IMR-90 (cell line): ENCODE results near the gene GLI1. TPM values are rescaled to one million over a fixed set of nuclear protein-coding genes. Genes with fewer than 3 reads are reported as not detected.

ENCODE experiments used
- ATAC-seq: fragments of 200-7000 bp; cut with Tn5 transposase; 2 replicates; pipeline ENCODE4 v1.9.1; 2020; ENCODE audit warnings: low read depth, mild to moderate bottlenecking, moderate library complexity
- BruUV-seq: library from RNA; stranded (reverse); fragments of 400-500 nt; replicated peaks from 2 replicates; lab custom pipeline; 2021; lab: Mats Ljungman, UMichigan
- CTCF ChIA-PET: fragments of 300-600 bp; formaldehyde crosslinking; extraction: SDS; loops from one replicate; lab custom pipeline; 2021; ENCODE audit warnings: antibody characterized with exemption; lab: Yijun Ruan, JAX
- POLR2A ChIA-PET: fragments of 300-600 bp; sonication (Branson Sonifier 250); formaldehyde crosslinking; loops from one replicate; lab custom pipeline; 2022; ENCODE audit warnings: antibody characterized with exemption; ENCODE audit not compliant: unreplicated experiment; lab: Charles Lee
- DNase-seq: peaks from one replicate; pipeline ENCODE4 v3.0.0; 2013
- H2AFZ ChIP-seq: replicated peaks from 2 replicates; pipeline ENCODE3; 2013; ENCODE audit warnings: low read length, mild to moderate bottlenecking; ENCODE audit not compliant: poor library complexity
- H2AK5ac ChIP-seq: 2 replicates; pipeline ENCODE4 v1.6.1; 2013; ENCODE audit warnings: low read depth, low read length, inconsistent platforms
- H2AK9ac ChIP-seq: replicated peaks from 2 replicates; pipeline ENCODE3; 2013; ENCODE audit warnings: mild to moderate bottlenecking, low read depth, low read length, moderate library complexity; ENCODE audit not compliant: poor library complexity
- H2BK120ac ChIP-seq: 2 replicates; pipeline ENCODE4 v1.6.1; 2013; ENCODE audit warnings: low read depth, low read length, inconsistent platforms
- H2BK15ac ChIP-seq: 3 replicates; pipeline ENCODE4 v1.6.1; 2013; ENCODE audit warnings: low read depth, low read length, inconsistent platforms
- H2BK20ac ChIP-seq: 2 replicates; pipeline ENCODE4 v1.6.1; 2013; ENCODE audit warnings: low read depth, mild to moderate bottlenecking, inconsistent platforms, low read length, moderate library complexity
- H2BK5ac ChIP-seq: 2 replicates; pipeline ENCODE4 v1.6.1; 2013; ENCODE audit warnings: mild to moderate bottlenecking, low read depth, low read length, inconsistent platforms; ENCODE audit not compliant: poor library complexity, severe bottlenecking
- H3K14ac ChIP-seq: replicated peaks from 2 replicates; pipeline ENCODE4 v1.6.1; 2013; ENCODE audit warnings: low read depth, low read length, inconsistent platforms
- H3K18ac ChIP-seq: 2 replicates; pipeline ENCODE4 v1.6.1; 2013; ENCODE audit warnings: low read depth, low read length, control low read depth
- H3K23ac ChIP-seq: 2 replicates; pipeline ENCODE4 v1.6.1; 2013; ENCODE audit warnings: low read depth, low read length, inconsistent platforms
- H3K27ac ChIP-seq: 2 replicates; pipeline ENCODE4 v1.5.1; 2013; ENCODE audit warnings: mild to moderate bottlenecking, control low read depth, low read length; ENCODE audit not compliant: insufficient read depth
- H3K27me3 ChIP-seq: 2 replicates; pipeline ENCODE4 v1.6.1; 2013; ENCODE audit warnings: low read length; ENCODE audit not compliant: control insufficient read depth, insufficient read depth
- H3K36me3 ChIP-seq: 2 replicates; pipeline ENCODE4 v1.6.1; 2013; ENCODE audit warnings: low read length, mixed read lengths; ENCODE audit not compliant: control insufficient read depth, insufficient read depth
- H3K4ac ChIP-seq: 2 replicates; pipeline ENCODE4 v1.6.1; 2013; ENCODE audit warnings: low read depth, low read length, inconsistent platforms
- H3K4me1 ChIP-seq: 2 replicates; pipeline ENCODE4 v1.6.1; 2013; ENCODE audit warnings: low read length, mixed read lengths; ENCODE audit not compliant: control insufficient read depth, insufficient read depth
- H3K4me2 ChIP-seq: 2 replicates; pipeline ENCODE4 v1.6.1; 2013; ENCODE audit warnings: low read depth, mild to moderate bottlenecking, control low read depth, low read length, moderate library complexity
- H3K4me3 ChIP-seq: 2 replicates; pipeline ENCODE4 v1.5.1; 2013; ENCODE audit warnings: low read depth, mild to moderate bottlenecking, control low read depth, low read length, moderate library complexity; ENCODE audit not compliant: insufficient read depth
- H3K56ac ChIP-seq: 2 replicates; pipeline ENCODE4 v1.6.1; 2013; ENCODE audit warnings: low read length, inconsistent platforms; ENCODE audit not compliant: insufficient read depth; ENCODE audit errors: extremely low read depth
- H3K79me1 ChIP-seq, 2 experiments: 2 replicates each; pipeline ENCODE4 v1.6.1; 2013; ENCODE audit warnings: low read length in 2 of 2, inconsistent platforms in 1 of 2, low read depth in 1 of 2
- H3K9ac ChIP-seq: 2 replicates; pipeline ENCODE4 v1.6.1; 2013; ENCODE audit warnings: low read depth, low read length, control low read depth
- H3K9me1 ChIP-seq: 2 replicates; pipeline ENCODE4 v1.6.1; 2013; ENCODE audit warnings: low read length, inconsistent platforms; ENCODE audit not compliant: insufficient read depth
- H3K9me3 ChIP-seq: 2 replicates; pipeline ENCODE4 v1.6.1; 2013; ENCODE audit warnings: low read length; ENCODE audit not compliant: control insufficient read depth, insufficient read depth
- H4K20me1 ChIP-seq: 2 replicates; pipeline ENCODE4 v1.6.1; 2013; ENCODE audit warnings: low read length, inconsistent platforms; ENCODE audit not compliant: insufficient read depth
- H4K5ac ChIP-seq: 2 replicates; pipeline ENCODE4 v1.6.1; 2013; ENCODE audit warnings: mild to moderate bottlenecking, low read depth, low read length, control low read depth
- H4K8ac ChIP-seq, 2 experiments: 2 replicates each; pipeline ENCODE4 v1.6.1; 2013; ENCODE audit warnings: low read depth in 2 of 2, low read length in 2 of 2, control low read depth in 1 of 2, inconsistent platforms in 1 of 2
- H4K91ac ChIP-seq: 2 replicates; pipeline ENCODE4 v1.6.1; 2013; ENCODE audit warnings: low read depth, low read length, inconsistent platforms; ENCODE audit not compliant: insufficient read depth
- BHLHE40 ChIP-seq: fragments of 150-350 bp; IDR thresholded peaks from 2 replicates; pipeline ENCODE4 v1.6.1; 2016; ENCODE audit warnings: mild to moderate bottlenecking, low read depth, low read length
- CEBPB ChIP-seq: IDR thresholded peaks from 2 replicates; pipeline ENCODE4 v1.6.1; 2012; ENCODE audit warnings: low read depth, low read length, improper control_type of control experiment
- CHD1 ChIP-seq: IDR thresholded peaks from 2 replicates; pipeline ENCODE4 v1.6.1; 2012; ENCODE audit warnings: low read depth, low read length, improper control_type of control experiment
- FOS ChIP-seq: fragments of 150-350 bp; IDR thresholded peaks from 2 replicates; pipeline ENCODE4 v1.6.1; 2016; ENCODE audit warnings: low read depth, low read length
- MAFK ChIP-seq: IDR thresholded peaks from 2 replicates; pipeline ENCODE4 v1.6.1; 2012; ENCODE audit warnings: low read depth, low read length, improper control_type of control experiment
- MAZ ChIP-seq: IDR thresholded peaks from 2 replicates; pipeline ENCODE4 v1.6.1; 2012; ENCODE audit warnings: low read depth, mild to moderate bottlenecking, low read length, improper control_type of control experiment, moderate library complexity, borderline replicate concordance
- MXI1 ChIP-seq: IDR thresholded peaks from 2 replicates; pipeline ENCODE4 v1.6.1; 2012; ENCODE audit warnings: low read depth, mild to moderate bottlenecking, low read length, moderate library complexity, borderline replicate concordance
- NFE2L2 ChIP-seq: fragments of 150-350 bp; IDR thresholded peaks from 2 replicates; pipeline ENCODE4 v1.6.1; 2016; ENCODE audit warnings: low read depth, mild to moderate bottlenecking, low read length
- POLR2A ChIP-seq: IDR thresholded peaks from 2 replicates; pipeline ENCODE4 v1.6.1; 2012; ENCODE audit warnings: mild to moderate bottlenecking, low read depth, low read length
- RAD21 ChIP-seq: IDR thresholded peaks from 2 replicates; pipeline ENCODE4 v1.6.1; 2012; ENCODE audit warnings: low read length, improper control_type of control experiment
- RCOR1 ChIP-seq: IDR thresholded peaks from 2 replicates; pipeline ENCODE4 v1.6.1; 2012; ENCODE audit warnings: mild to moderate bottlenecking, low read length, improper control_type of control experiment; ENCODE audit not compliant: insufficient replicate concordance
- RFX5 ChIP-seq: IDR thresholded peaks from 2 replicates; pipeline ENCODE4 v1.8.0; 2012; ENCODE audit warnings: low read depth, mild to moderate bottlenecking, low read length, moderate library complexity
- SMC3 ChIP-seq: fragments of 150-350 bp; IDR thresholded peaks from 2 replicates; pipeline ENCODE4 v1.6.1; 2016; ENCODE audit warnings: low read depth, mild to moderate bottlenecking, antibody characterized with exemption, low read length, moderate library complexity
- USF2 ChIP-seq: fragments of 150-350 bp; IDR thresholded peaks from 2 replicates; pipeline ENCODE4 v1.6.1; 2017; ENCODE audit warnings: mild to moderate bottlenecking, antibody characterized with exemption, low read length, low read depth
- WGBS, 2 experiments: methylation state at CpG; one replicate each; pipeline versions ENCODE4 v1.1.5 to v1.1.7; 2013; ENCODE audit warnings: missing lambda C conversion rate in 2 of 2; ENCODE audit not compliant: insufficient read length in 1 of 2; ENCODE audit errors: extremely low coverage in 2 of 2; 5-methylcytosine and 5-hydroxymethylcytosine counted together
- dilution Hi-C: fragments of 300-500 bp; cut with HindIII; formaldehyde crosslinking; loops from one replicate; pipeline ENCODE4 v1.14.3; 2018; ENCODE audit warnings: low sequenced_read_pairs; ENCODE audit not compliant: unreplicated experiment
- in situ Hi-C: fragments of 300-500 bp; cut with MboI; formaldehyde crosslinking; loops from 3 replicates; pipeline ENCODE4 v1.14.3; 2019; ENCODE audit warnings: low sequenced_read_pairs, inconsistent platforms, mixed read lengths
- intact Hi-C: fragments of 100-400 bp; cut with micrococcal nuclease; formaldehyde crosslinking; loops from 2 replicates; pipeline ENCODE4 v1.10.0; 2022
- polyA plus RNA-seq, 3 experiments: library from polyadenylated mRNA; depleted of rRNA; stranded (reverse); fragments of >200 nt; gene quantifications; 2 replicates each; pipeline ENCODE4 v1.2.3, GENCODE V29; 2012; ENCODE audit warnings: low replicate concordance in 1 of 3
- total RNA-seq: library from RNA; depleted of rRNA; stranded (reverse); fragments of >200 nt; gene quantifications from 2 replicates; pipeline ENCODE4 v1.2.3, GENCODE V29; 2012
- TF ChIP-seq, protein P1 (sequence below): fragments of 150-350 bp; IDR thresholded peaks from 2 replicates; pipeline ENCODE4 v1.6.1; 2016; ENCODE audit warnings: low read depth, mild to moderate bottlenecking, low read length, moderate library complexity, borderline replicate concordance
- TF ChIP-seq, protein P2 (sequence below): conservative IDR thresholded peaks from 2 replicates; pipeline ENCODE4 v1.5.1; 2012; ENCODE audit warnings: mild to moderate bottlenecking, low read depth, low read length, improper control_type of control experiment

Gene GLI1
- total and polyA plus RNA-seq, 2 of the 4 experiments (the other 2 are of a cell fraction): 1.3 to 3.8 TPM

- Histone ChIP-seq H4K5ac (no peak overlapping the region), H2AK5ac (no peak overlapping the region), H2BK20ac (no peak overlapping the region), H3K4me2 (no peak overlapping the region), H3K9me3 (no peaks in the 10 kb centered on the region), H3K36me3 (no peaks in the 10 kb centered on the region), H3K9ac (no peak overlapping the region), H3K27me3 (peaks cover 8% of the 10 kb centered on the region; the same call in 1 of the 2 replicates), H2AK9ac (no peak overlapping the region), H3K4me3 (no peak overlapping the region), H2BK5ac (no peak overlapping the region), H2AFZ (no peak overlapping the region), H3K9me1 (peaks cover 6% of the 10 kb centered on the region; the same call in 1 of the 2 replicates), H4K20me1 (no peaks in the 10 kb centered on the region), H3K4ac (no peak overlapping the region), H4K91ac (no peak overlapping the region), H2BK120ac (no peak overlapping the region), H3K27ac (no peak overlapping the region), H3K56ac (no peak overlapping the region), H3K23ac (no peak overlapping the region), H3K14ac (no peak overlapping the region), H4K8ac (no peak overlapping the region), H3K18ac (no peak overlapping the region), H3K4me1 (peaks cover 1% of the 10 kb centered on the region), H3K79me1 (no peaks in the 10 kb centered on the region), H2BK15ac (no peak overlapping the region)
- no peak for TF ChIP-seq NFE2L2
- no peak for TF ChIP-seq CHD1
- TF ChIP-seq BHLHE40: no peak
- TF ChIP-seq, protein P1, sequence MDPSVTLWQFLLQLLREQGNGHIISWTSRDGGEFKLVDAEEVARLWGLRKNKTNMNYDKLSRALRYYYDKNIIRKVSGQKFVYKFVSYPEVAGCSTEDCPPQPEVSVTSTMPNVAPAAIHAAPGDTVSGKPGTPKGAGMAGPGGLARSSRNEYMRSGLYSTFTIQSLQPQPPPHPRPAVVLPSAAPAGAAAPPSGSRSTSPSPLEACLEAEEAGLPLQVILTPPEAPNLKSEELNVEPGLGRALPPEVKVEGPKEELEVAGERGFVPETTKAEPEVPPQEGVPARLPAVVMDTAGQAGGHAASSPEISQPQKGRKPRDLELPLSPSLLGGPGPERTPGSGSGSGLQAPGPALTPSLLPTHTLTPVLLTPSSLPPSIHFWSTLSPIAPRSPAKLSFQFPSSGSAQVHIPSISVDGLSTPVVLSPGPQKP: no peak
- TF ChIP-seq MAFK: no peak
- no peak for TF ChIP-seq FOS
- TF ChIP-seq MAZ: no peak
- no peak for TF ChIP-seq CEBPB
- no peak for TF ChIP-seq SMC3
- TF ChIP-seq USF2: no peak
- no peak for TF ChIP-seq POLR2A
- TF ChIP-seq, protein P2, sequence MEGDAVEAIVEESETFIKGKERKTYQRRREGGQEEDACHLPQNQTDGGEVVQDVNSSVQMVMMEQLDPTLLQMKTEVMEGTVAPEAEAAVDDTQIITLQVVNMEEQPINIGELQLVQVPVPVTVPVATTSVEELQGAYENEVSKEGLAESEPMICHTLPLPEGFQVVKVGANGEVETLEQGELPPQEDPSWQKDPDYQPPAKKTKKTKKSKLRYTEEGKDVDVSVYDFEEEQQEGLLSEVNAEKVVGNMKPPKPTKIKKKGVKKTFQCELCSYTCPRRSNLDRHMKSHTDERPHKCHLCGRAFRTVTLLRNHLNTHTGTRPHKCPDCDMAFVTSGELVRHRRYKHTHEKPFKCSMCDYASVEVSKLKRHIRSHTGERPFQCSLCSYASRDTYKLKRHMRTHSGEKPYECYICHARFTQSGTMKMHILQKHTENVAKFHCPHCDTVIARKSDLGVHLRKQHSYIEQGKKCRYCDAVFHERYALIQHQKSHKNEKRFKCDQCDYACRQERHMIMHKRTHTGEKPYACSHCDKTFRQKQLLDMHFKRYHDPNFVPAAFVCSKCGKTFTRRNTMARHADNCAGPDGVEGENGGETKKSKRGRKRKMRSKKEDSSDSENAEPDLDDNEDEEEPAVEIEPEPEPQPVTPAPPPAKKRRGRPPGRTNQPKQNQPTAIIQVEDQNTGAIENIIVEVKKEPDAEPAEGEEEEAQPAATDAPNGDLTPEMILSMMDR: no peak
- TF ChIP-seq MXI1: no peak
- no peak for TF ChIP-seq RAD21
- no peak for TF ChIP-seq RFX5
- no peak for TF ChIP-seq RCOR1
- WGBS, 2 experiments: 77% methylated on average over 6 of the region's 14 CpGs; no CpG with 5 or more reads in 1 of the 2 experiments
- ChIA-PET POLR2A (no interaction called here), CTCF (no interaction called here)
- in situ Hi-C loops: no loop called here
- DNase-seq: no peak
- no peak for ATAC-seq
- intact Hi-C loops: no loop called here
- BruUV-seq: no TSS peak
- dilution Hi-C loops: no loop called here
These were observed 6.3 kb downstream of the GLI1 start for GRCh38 chr12:57465747-57466505.
